H1 (cell line): ENCODE results near the gene ZNF132. TPM values are rescaled to one million over a fixed set of nuclear protein-coding genes. Genes with fewer than 3 reads are reported as not detected.

ENCODE experiments used
- CTCF ChIA-PET: fragments of 300-600 bp; sonication (Branson Sonifier 250); formaldehyde crosslinking; loops from one replicate; lab custom pipeline; 2021; ENCODE audit not compliant: partially characterized antibody; lab: Charles Lee
- POLR2A ChIA-PET: fragments of 300-600 bp; sonication (Branson Sonifier 250); formaldehyde crosslinking; loops from one replicate; lab custom pipeline; 2021; ENCODE audit warnings: inconsistent platforms; ENCODE audit not compliant: partially characterized antibody; lab: Charles Lee
- DNase-seq, 2 experiments: peaks; one replicate each; pipeline versions ENCODE4 v3.0.0 to v3.0.0-alpha.2; 2010 to 2022; ENCODE audit warnings: low spot score in 2 of 2, low read depth in 1 of 2, mixed read lengths in 1 of 2
- FAIRE-seq: peaks from 2 replicates; lab custom pipeline; 2011; peaks lifted over from hg19 to GRCh38; lab: Jason Lieb, UNC
- H2AFZ ChIP-seq: 2 replicates; pipeline ENCODE4 v1.8.1; 2012; ENCODE audit warnings: low read length, inconsistent platforms
- H2AK5ac ChIP-seq: 2 replicates; pipeline ENCODE4 v1.6.1; 2013; ENCODE audit warnings: low read depth, low read length
- H2BK120ac ChIP-seq: replicated peaks from 2 replicates; pipeline ENCODE3; 2013; ENCODE audit warnings: low read depth, low read length, inconsistent platforms
- H2BK12ac ChIP-seq: 2 replicates; pipeline ENCODE4 v1.6.1; 2013; ENCODE audit warnings: low read depth, low read length
- H2BK15ac ChIP-seq: 2 replicates; pipeline ENCODE4 v1.6.1; 2013; ENCODE audit warnings: low read length
- H2BK20ac ChIP-seq: 2 replicates; pipeline ENCODE4 v1.6.1; 2013; ENCODE audit warnings: low read length
- H2BK5ac ChIP-seq: 2 replicates; pipeline ENCODE4 v1.6.1; 2013; ENCODE audit warnings: low read depth, low read length
- H3K14ac ChIP-seq: 2 replicates; pipeline ENCODE4 v1.6.1; 2013; ENCODE audit warnings: inconsistent platforms; ENCODE audit not compliant: insufficient read length
- H3K18ac ChIP-seq: 2 replicates; pipeline ENCODE4 v1.6.1; 2013; ENCODE audit warnings: low read length; ENCODE audit errors: extremely low read depth
- H3K23ac ChIP-seq: 2 replicates; pipeline ENCODE4 v1.6.1; 2013; ENCODE audit warnings: inconsistent platforms; ENCODE audit not compliant: insufficient read length
- H3K23me2 ChIP-seq: 2 replicates; pipeline ENCODE4 v1.6.1; 2013; ENCODE audit warnings: low read depth, low read length
- H3K27ac ChIP-seq: 2 replicates; pipeline ENCODE4 v1.6.1; 2011; ENCODE audit warnings: low read depth, low read length, inconsistent platforms
- H3K27me3 ChIP-seq, 4 experiments: replicated peaks in 1 of 4; 1 replicate in 1 of 4; 2 replicates in 3 of 4; pipeline versions ENCODE4 v1.6.1 to v1.8.1; 2011 to 2013; ENCODE audit warnings: low read length in 3 of 4, mild to moderate bottlenecking in 3 of 4, inconsistent platforms in 2 of 4, mixed read lengths in 2 of 4, moderate library complexity in 1 of 4; ENCODE audit not compliant: control insufficient read depth in 3 of 4, insufficient read depth in 3 of 4; ENCODE audit errors: extremely low read depth in 1 of 4
- H3K36me3 ChIP-seq, 4 experiments: 2 replicates each; pipeline versions ENCODE4 v1.6.1 to v1.8.1; 2011 to 2013; ENCODE audit warnings: mild to moderate bottlenecking in 4 of 4, low read length in 3 of 4, moderate library complexity in 2 of 4, control low read depth in 1 of 4, inconsistent platforms in 1 of 4; ENCODE audit not compliant: insufficient read depth in 4 of 4, control insufficient read depth in 2 of 4
- H3K4ac ChIP-seq: replicated peaks from 2 replicates; pipeline ENCODE3; 2013; ENCODE audit warnings: low read length, low read depth, mixed read lengths, inconsistent platforms; ENCODE audit not compliant: insufficient read length
- H3K4me1 ChIP-seq, 4 experiments: replicated peaks in 1 of 4; 1 replicate in 1 of 4; 2 replicates in 3 of 4; pipeline versions ENCODE4 v1.6.1 to v1.8.1; 2011 to 2013; ENCODE audit warnings: low read length in 3 of 4, inconsistent platforms in 2 of 4, mixed read lengths in 1 of 4; ENCODE audit not compliant: insufficient read depth in 4 of 4, control insufficient read depth in 3 of 4
- H3K4me2 ChIP-seq, 2 experiments: 2 replicates each; pipeline versions ENCODE4 v1.6.1 to v1.8.1; 2011 to 2013; ENCODE audit warnings: low read depth in 2 of 2, low read length in 2 of 2, control low read depth in 1 of 2, inconsistent platforms in 1 of 2, mild to moderate bottlenecking in 1 of 2; ENCODE audit not compliant: insufficient read depth in 1 of 2
- H3K4me3 ChIP-seq, 4 experiments: fragments of 200-600, 300-600 bp in 1 of 4; sonication (generic), shearing (Covaris generic), sonication (Bioruptor Twin) in 1 of 4; 2 replicates each; pipeline versions ENCODE4 v1.5.1 to v1.8.1; 2011 to 2016; ENCODE audit warnings: low read length in 4 of 4, low read depth in 3 of 4, control low read depth in 2 of 4, inconsistent platforms in 2 of 4, mild to moderate bottlenecking in 2 of 4, mixed read lengths in 1 of 4, moderate library complexity in 1 of 4; ENCODE audit not compliant: insufficient read depth in 2 of 4; ENCODE audit errors: extremely low read depth in 1 of 4
- H3K56ac ChIP-seq: replicated peaks from 2 replicates; pipeline ENCODE3; 2013; ENCODE audit warnings: low read depth, mild to moderate bottlenecking, mixed read lengths, low read length, inconsistent platforms; ENCODE audit not compliant: insufficient read length
- H3K79me1 ChIP-seq: 2 replicates; pipeline ENCODE4 v1.6.1; 2013; ENCODE audit warnings: low read depth, low read length, control low read depth
- H3K79me2 ChIP-seq, 2 experiments: 2 replicates each; pipeline versions ENCODE4 v1.6.1 to v1.8.1; 2012 to 2013; ENCODE audit warnings: low read length in 2 of 2, mild to moderate bottlenecking in 2 of 2, inconsistent platforms in 1 of 2; ENCODE audit not compliant: insufficient read depth in 2 of 2, control insufficient read depth in 1 of 2
- H3K9ac ChIP-seq, 4 experiments: replicated peaks in 1 of 4; 1 replicate in 1 of 4; 2 replicates in 3 of 4; pipeline versions ENCODE4 v1.6.1 to v1.8.1; 2011 to 2013; ENCODE audit warnings: low read depth in 3 of 4, low read length in 3 of 4, control low read depth in 2 of 4, mild to moderate bottlenecking in 2 of 4, moderate library complexity in 2 of 4, inconsistent platforms in 1 of 4; ENCODE audit errors: extremely low read depth in 1 of 4
- H3K9me3 ChIP-seq, 2 experiments: 2 replicates each; pipeline versions ENCODE4 v1.6.1 to v1.8.1; 2012 to 2013; ENCODE audit warnings: mild to moderate bottlenecking in 2 of 2, moderate library complexity in 2 of 2, control low read depth in 1 of 2, inconsistent platforms in 1 of 2, low read depth in 1 of 2, low read length in 1 of 2, mixed read lengths in 1 of 2; ENCODE audit not compliant: insufficient read depth in 2 of 2
- H4K20me1 ChIP-seq, 2 experiments: replicated peaks in 1 of 2; 2 replicates each; pipeline versions ENCODE3 to v1.8.1; 2011 to 2013; ENCODE audit warnings: inconsistent platforms in 2 of 2, low read length in 2 of 2, mild to moderate bottlenecking in 1 of 2; ENCODE audit not compliant: insufficient read depth in 2 of 2, control insufficient read depth in 1 of 2
- H4K5ac ChIP-seq: 2 replicates; pipeline ENCODE4 v1.6.1; 2013; ENCODE audit warnings: low read length, low read depth, mixed read lengths, inconsistent platforms; ENCODE audit not compliant: insufficient read length
- H4K8ac ChIP-seq: 2 replicates; pipeline ENCODE4 v1.8.0; 2013; ENCODE audit warnings: mild to moderate bottlenecking, moderate library complexity, low read length, inconsistent platforms; ENCODE audit not compliant: insufficient read depth; ENCODE audit errors: extremely low read depth
- H4K91ac ChIP-seq: replicated peaks from 2 replicates; pipeline ENCODE3; 2013; ENCODE audit warnings: low read length, mixed read lengths, inconsistent platforms; ENCODE audit not compliant: insufficient read length
- ATF3 ChIP-seq: IDR thresholded peaks from 2 replicates; pipeline ENCODE4 v1.6.1; 2011; ENCODE audit warnings: low read depth, mild to moderate bottlenecking, low read length; ENCODE audit not compliant: insufficient read depth
- CHD1 ChIP-seq: IDR thresholded peaks from 2 replicates; pipeline ENCODE4 v1.6.1; 2012; ENCODE audit warnings: low read depth, low read length, improper control_type of control experiment
- TBP ChIP-seq: IDR thresholded peaks from 2 replicates; pipeline ENCODE4 v1.6.1; 2011; ENCODE audit warnings: low read depth, low read length, improper control_type of control experiment
- WGBS, 2 experiments: shearing (Covaris generic) in 1 of 2; methylation state at CpG; one replicate each; pipeline versions ENCODE4 v1.1.6 to v1.1.7; 2013 to 2015; ENCODE audit warnings: low lambda C conversion rate in 2 of 2, mixed read lengths in 2 of 2, inconsistent platforms in 1 of 2, low coverage in 1 of 2, missing lambda C conversion rate in 1 of 2; ENCODE audit not compliant: insufficient replicate concordance in 2 of 2, insufficient coverage in 1 of 2, insufficient read length in 1 of 2; ENCODE audit errors: extremely low coverage in 1 of 2, missing lambda C conversion rate in 1 of 2; 5-methylcytosine and 5-hydroxymethylcytosine counted together
- polyA plus RNA-seq, 7 experiments: library from polyadenylated mRNA; depleted of rRNA in 3 of 7; stranded (reverse) in 5 of 7; unstranded in 2 of 7; fragments of >200 nt in 5 of 7; fragments of 200-250 nt in 2 of 7; gene quantifications; 1 replicate in 5 of 7; 2 replicates in 1 of 7; 4 replicates in 1 of 7; pipeline versions ENCODE4 v1.2.1 to v1.2.3, GENCODE V29; 2011 to 2013; ENCODE audit warnings: missing spikeins in 2 of 7, mixed read lengths in 2 of 7
- total RNA-seq: library from RNA; stranded (reverse); fragmentation: NEBNext Ultra II Directional; extraction: Animal tissue kit (Norgen Biotek cat#: 25700); gene quantifications from 2 replicates; pipeline ENCODE4 v1.2.1, GENCODE V29; 2021

ZNF132 gene
- total and polyA plus RNA-seq, 2 of the 8 experiments (the other 6 are each of a cell fraction or from before 2014, with no cell fraction given) = 0.89 to 1.9 TPM

- ChIA-PET CTCF (interaction anchor here (1.4 to 3.8 kb wide), 3 partner anchors 12 to 35 kb away, joined by 4 to 12 read pairs (median 8); partner anchors contain the start of gene ZBTB45), POLR2A (interaction anchor here (1.0 to 1.3 kb wide), 2 partner anchors 60 to 92 kb away, joined by 4 read pairs; partner anchors contain the start of gene TRIM28)
- no peaks in the 10 kb centered on the region for H3K4me1 ChIP-seq
- no peak overlapping the region for H3K18ac ChIP-seq
- H3K14ac ChIP-seq = no peak overlapping the region
- no peaks in the 10 kb centered on the region for H3K27me3 ChIP-seq
- no peaks in the 10 kb centered on the region for H3K79me2 ChIP-seq
- no peak overlapping the region for H3K27ac ChIP-seq
- no peak overlapping the region for H4K91ac ChIP-seq
- H4K20me1 ChIP-seq = no peaks in the 10 kb centered on the region
- H2BK15ac ChIP-seq = no peak overlapping the region
- H3K56ac ChIP-seq = no peak overlapping the region
- DNase-seq (no peak), FAIRE-seq (no peak)
- H2AK5ac ChIP-seq = no peak overlapping the region
- H3K4ac ChIP-seq = no peak overlapping the region
- no peak overlapping the region for H2BK20ac ChIP-seq
- 90% methylated on average over 2 of the region's 2 CpGs; no CpG with 5 or more reads in 1 of the 2 experiments for WGBS, 2 experiments
- H3K4me2 ChIP-seq = no peak overlapping the region
- H3K9me3 ChIP-seq = no peaks in the 10 kb centered on the region
- no peak overlapping the region for H3K4me3 ChIP-seq
- H2BK120ac ChIP-seq = no peak overlapping the region
- no peak overlapping the region for H3K9ac ChIP-seq
- H3K23me2 ChIP-seq = no peaks in the 10 kb centered on the region
- TF ChIP-seq ATF3 (no peak), TBP (no peak), CHD1 (no peak)
- no peak overlapping the region for H2AFZ ChIP-seq
- no peak overlapping the region for H4K5ac ChIP-seq
- no peak overlapping the region for H3K23ac ChIP-seq
- H3K79me1 ChIP-seq = no peaks in the 10 kb centered on the region
- H2BK5ac ChIP-seq = no peak overlapping the region
- H3K36me3 ChIP-seq = peaks cover 0 to 2% (median 0%) of the 10 kb centered on the region in 4 experiments; a peak in 2 of 8 replicates
- H4K8ac ChIP-seq = no peak overlapping the region
- H2BK12ac ChIP-seq = no peak overlapping the region
These were observed 43.8 kb upstream of the ZNF132 start for GRCh38 chr19:58483776-58484175.
